ENCODE data around the gene M1AP. TPM values are rescaled to one million over a fixed set of nuclear protein-coding genes. Genes with fewer than 3 reads are reported as not detected.
"Not testable (repeated sequence)": the region's sequence is repeated elsewhere in the genome, so short reads cannot be mapped to it uniquely, and the experiment has no call there.

Gene M1AP
- total and polyA plus RNA-seq, 3 donors from 2014 or later, result 11.7 to 21.4 (median 14.0) TPM

DNA sequence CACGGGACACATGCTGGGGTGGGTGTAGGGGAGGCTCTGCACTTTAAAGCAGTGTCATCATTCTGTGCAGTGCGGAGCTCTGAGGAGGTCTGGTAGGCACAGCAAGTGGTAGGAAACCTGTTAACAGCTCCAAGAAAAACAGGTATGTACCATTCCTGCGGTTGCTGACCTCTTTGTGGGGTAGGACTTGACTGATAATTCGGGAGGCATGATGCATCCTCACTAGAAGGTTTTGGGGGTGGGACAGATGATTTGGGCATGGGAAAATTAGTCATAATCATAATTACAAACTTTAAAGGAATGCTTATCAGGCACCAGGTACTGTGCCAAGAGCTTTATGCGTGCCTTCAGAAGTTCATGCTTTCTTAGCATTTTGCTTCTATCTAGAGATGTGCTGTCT is 83.9 kb downstream of the M1AP start:
- no peak overlapping the region for H3K27ac ChIP-seq
- no peak for DNase-seq
- intact Hi-C loops (cut with DNase I; ENCODE audit: low total_unique reads), result no loop called here
- WGBS, 2 donors, result 73 to 85% methylated on average over 5 of the region's 5 CpGs
- H3K36me3 ChIP-seq (ENCODE audit: low read depth, missing control alignments), result no peaks in the 10 kb centered on the region
- H3K9me3 ChIP-seq, result no peaks in the 10 kb centered on the region
- peaks cover 4% of the 10 kb centered on the region for H3K4me1 ChIP-seq
- no peak overlapping the region for H3K4me3 ChIP-seq
- no peak for TF ChIP-seq POLR2A (IDR thresholded peaks at IDR 0.05)
- no peak for TF ChIP-seq CTCF (IDR thresholded peaks at IDR 0.05)
- no peaks in the 10 kb centered on the region for H3K27me3 ChIP-seq

GRCh38 chr2:74562126-74562775 is 85.9 kb downstream of the M1AP start:
- no peak for DNase-seq
- TF ChIP-seq CTCF (IDR thresholded peaks at IDR 0.05) (no peak), POLR2A (IDR thresholded peaks at IDR 0.05) (no peak)
- H3K4me1 ChIP-seq, result peaks cover 4% of the 10 kb centered on the region
- no peak overlapping the region for H3K27ac ChIP-seq
- no peaks in the 10 kb centered on the region for H3K9me3 ChIP-seq
- no peaks in the 10 kb centered on the region for H3K27me3 ChIP-seq
- no peaks in the 10 kb centered on the region for H3K36me3 ChIP-seq (ENCODE audit: low read depth, missing control alignments)
- no peak overlapping the region for H3K4me3 ChIP-seq
- intact Hi-C loops (cut with DNase I; ENCODE audit: low total_unique reads), result no loop called here
- 81 to 84% methylated on average over 7 of the region's 7 CpGs for WGBS, 2 donors

- H3K9me3 ChIP-seq; H3K36me3 ChIP-seq (ENCODE audit: low read depth, missing control alignments); intact Hi-C loops (cut with DNase I; ENCODE audit: low total_unique reads); H3K27ac ChIP-seq; H3K4me3 ChIP-seq; DNase-seq; H3K27me3 ChIP-seq; H3K4me1 ChIP-seq: not testable (repeated sequence)
- 86 to 100% methylated on average over 1 of the region's 1 CpG for WGBS, 2 donors
Measured at GRCh38 chr2:74561022-74561421, 87.1 kb downstream of the M1AP start.

DNA sequence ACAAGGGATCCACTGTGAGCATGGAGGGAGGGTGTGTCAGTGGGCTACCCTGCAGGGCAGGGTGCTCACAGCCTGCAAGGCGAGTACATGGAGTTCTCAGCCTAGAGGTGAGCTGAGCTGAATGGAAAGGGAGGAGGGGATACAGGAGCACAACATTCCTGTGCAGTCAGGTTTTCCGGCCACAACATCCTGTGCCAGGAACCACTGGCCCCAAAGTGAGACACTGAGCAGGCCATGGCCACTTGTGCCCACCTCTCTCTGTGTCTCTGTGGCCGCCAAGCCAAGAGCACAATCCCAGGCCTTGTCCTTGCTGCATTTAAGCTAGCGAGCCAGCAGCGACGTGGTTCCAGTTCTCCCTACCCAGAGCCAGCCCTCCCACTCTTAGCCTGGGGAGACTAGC is 87.5 kb downstream of the M1AP start:
- Histone ChIP-seq H3K4me3 (no peak overlapping the region), H3K36me3 (ENCODE audit: low read depth, missing control alignments) (no peaks in the 10 kb centered on the region), H3K27me3 (no peaks in the 10 kb centered on the region), H3K4me1 (peaks cover 4% of the 10 kb centered on the region), H3K27ac (no peak overlapping the region), H3K9me3 (no peaks in the 10 kb centered on the region)
- no peak for TF ChIP-seq CTCF (IDR thresholded peaks at IDR 0.05)
- peak; percentile 38 for DNase-seq
- intact Hi-C loops (cut with DNase I; ENCODE audit: low total_unique reads), result no loop called here
- 41 to 72% methylated on average over 5 to 6 of the region's 6 CpGs for WGBS, 2 donors

DNA sequence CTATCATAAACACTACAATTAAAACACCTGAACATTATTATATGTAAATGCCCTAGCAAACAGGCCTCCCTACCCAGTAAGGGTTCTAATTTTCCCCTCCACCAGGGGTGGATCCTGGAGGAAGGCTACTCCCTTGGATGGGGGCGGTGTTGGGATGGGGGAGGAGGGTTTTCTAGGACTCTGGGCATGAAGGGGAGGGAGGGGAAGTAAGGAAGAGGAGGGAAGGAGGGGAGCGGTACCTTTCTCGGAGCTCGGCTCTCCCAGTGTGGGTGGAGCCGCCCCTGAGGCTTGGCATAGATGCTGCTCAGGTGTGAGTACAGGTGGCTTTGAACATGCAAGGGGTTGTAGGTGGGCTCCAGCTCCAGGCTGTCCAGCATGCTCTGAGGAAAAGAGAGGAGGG is 88.2 kb downstream of the M1AP start:
- Histone ChIP-seq H3K36me3 (ENCODE audit: low read depth, missing control alignments) (no peaks in the 10 kb centered on the region), H3K27ac (no peak overlapping the region), H3K4me3 (no peak overlapping the region), H3K27me3 (no peaks in the 10 kb centered on the region), H3K4me1 (peaks cover 4% of the 10 kb centered on the region), H3K9me3 (no peaks in the 10 kb centered on the region)
- no peak for DNase-seq
- 56 to 63% methylated on average over 5 of the region's 5 CpGs for WGBS, 2 donors
- TF ChIP-seq POLR2A (IDR thresholded peaks at IDR 0.05) (no peak), CTCF (IDR thresholded peaks at IDR 0.05) (no peak)
- intact Hi-C loops (cut with DNase I; ENCODE audit: low total_unique reads), result no loop called here
